Measurements from ENCODE around the gene TRPT1. TPM values are rescaled to one million over a fixed set of nuclear protein-coding genes. Genes with fewer than 3 reads are reported as not detected.

The TRPT1 gene
- total RNA-seq, 6 donors from 2014 or later, result 27.2 to 69.1 (median 35.2) TPM

- H3K4me1 ChIP-seq, result peaks cover 44 to 61% (median 49%) of the 10 kb centered on the region in 4 donors
Measured at GRCh38 chr11:64227405-64227956, 1.5 kb upstream of the TRPT1 start.

GRCh38 chr11:64226507-64227051 lies 593 bp upstream of the TRPT1 start:
- DNase-seq (peak; percentile 86 to 88), ATAC-seq (ENCODE audit: low FRiP score in 2 of 2) (peak; percentile 50 to 55)
- peaks cover 42 to 54% (median 44%) of the 10 kb centered on the region in 4 donors for H3K4me1 ChIP-seq
- H3K9me3 ChIP-seq, result no peaks in the 10 kb centered on the region
- H3K4me3 ChIP-seq, result peak overlapping the region; percentile 44 to 76 (median 67)
- peaks cover 0 to 16% (median 11%) of the 10 kb centered on the region in 4 donors for H3K36me3 ChIP-seq
- H3K27ac ChIP-seq, result peak overlapping the region; percentile 83 to 96 (median 92)
- 0% methylated on average over 2 of the region's 26 CpGs; no CpG with 5 or more reads in 1 of the 2 donors for WGBS, 2 donors
- no peaks in the 10 kb centered on the region for H3K27me3 ChIP-seq
- TF ChIP-seq EP300 (IDR thresholded peaks at IDR 0.05), result no peak
- peak in 1 of 2 donors; percentile 33 for TF ChIP-seq POLR2AphosphoS5 (IDR thresholded peaks at IDR 0.05)

More at GRCh38 chr11:64227405-64227956, 1.5 kb upstream of the TRPT1 start:
- no peak for ATAC-seq (ENCODE audit: low FRiP score in 2 of 2)
- Histone ChIP-seq H3K4me3 (peak overlapping the region in 3 of 4 donors; percentile 62 to 76 (median 72)), H3K27me3 (no peaks in the 10 kb centered on the region), H3K27ac (peak overlapping the region; percentile 83 to 96 (median 92)), H3K36me3 (peaks cover 0 to 14% (median 9%) of the 10 kb centered on the region in 4 donors), H3K9me3 (no peaks in the 10 kb centered on the region)
- TF ChIP-seq POLR2AphosphoS5 (IDR thresholded peaks at IDR 0.05) (no peak), CTCF (IDR thresholded peaks at IDR 0.05) (no peak), POLR2A (IDR thresholded peaks at IDR 0.05) (no peak), EP300 (IDR thresholded peaks at IDR 0.05) (no peak)
- peak in 1 of 2 donors; percentile 29 for DNase-seq
- WGBS, 2 donors, result 68 to 92% methylated on average over 3 of the region's 3 CpGs

- 67 to 81% methylated on average over 7 to 19 of the region's 22 CpGs for WGBS, 2 donors
- Histone ChIP-seq H3K27me3 (no peaks in the 10 kb centered on the region), H3K27ac (peak overlapping the region; percentile 83 to 96 (median 92)), H3K9me3 (no peaks in the 10 kb centered on the region), H3K4me1 (peaks cover 34 to 43% (median 36%) of the 10 kb centered on the region in 4 donors), H3K4me3 (peak overlapping the region in 3 of 4 donors; percentile 62 to 76 (median 72)), H3K36me3 (peaks cover 4 to 31% (median 24%) of the 10 kb centered on the region in 4 donors)
- DNase-seq, result peak in 1 of 2 donors; percentile 46
- ATAC-seq (ENCODE audit: low FRiP score in 2 of 2), result no peak
- TF ChIP-seq CTCF (IDR thresholded peaks at IDR 0.05) (no peak), POLR2A (IDR thresholded peaks at IDR 0.05) (no peak), POLR2AphosphoS5 (IDR thresholded peaks at IDR 0.05) (no peak), EP300 (IDR thresholded peaks at IDR 0.05) (no peak)
Measured at GRCh38 chr11:64224891-64225607, 937 bp downstream of the TRPT1 start.

DNA sequence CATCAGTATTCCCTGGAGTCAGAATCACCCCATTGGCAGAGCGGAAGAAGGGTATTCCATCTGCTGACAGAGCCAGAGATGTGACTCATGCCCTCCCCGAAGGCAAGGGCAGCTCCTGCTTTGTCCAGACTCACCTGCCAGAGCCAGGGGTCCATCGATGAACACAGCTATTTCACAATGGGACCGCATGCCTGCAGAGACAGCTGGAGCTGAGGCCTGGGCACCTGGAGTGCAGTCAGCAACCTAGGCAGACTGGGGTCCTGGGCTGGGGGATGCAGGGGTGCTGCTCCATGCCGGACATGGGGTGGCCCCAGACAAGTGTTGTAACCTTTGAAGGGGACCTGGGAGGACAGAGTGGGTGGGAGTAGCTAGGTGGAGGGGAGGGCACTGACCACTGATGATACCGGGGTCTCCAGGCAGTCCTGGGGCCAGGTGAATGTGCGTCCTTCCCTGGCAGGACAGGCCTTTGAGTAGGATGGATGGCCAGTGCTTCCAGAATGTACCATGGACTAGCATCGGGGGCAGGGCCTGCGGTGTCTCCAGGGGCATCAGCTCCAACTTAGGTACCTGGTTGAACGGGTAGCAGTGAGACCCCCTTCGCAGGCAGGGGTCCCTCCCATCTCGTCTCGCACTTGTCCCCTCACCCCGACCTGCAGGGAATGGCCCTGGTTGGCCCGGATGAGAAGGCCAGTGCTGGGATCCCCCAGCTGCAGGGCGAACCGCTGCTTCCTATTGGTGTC lies 1.7 kb downstream of the TRPT1 start:
- peaks cover 4 to 38% (median 31%) of the 10 kb centered on the region in 4 donors for H3K36me3 ChIP-seq
- H3K9me3 ChIP-seq, result no peaks in the 10 kb centered on the region
- no peak for ATAC-seq (ENCODE audit: low FRiP score in 2 of 2)
- peak in 1 of 2 donors; percentile 46 for DNase-seq
- TF ChIP-seq CTCF (IDR thresholded peaks at IDR 0.05) (no peak), POLR2AphosphoS5 (IDR thresholded peaks at IDR 0.05) (no peak), POLR2A (IDR thresholded peaks at IDR 0.05) (no peak), EP300 (IDR thresholded peaks at IDR 0.05) (no peak)
- peaks cover 26 to 36% (median 29%) of the 10 kb centered on the region in 4 donors for H3K4me1 ChIP-seq
- WGBS, 2 donors, result 89 to 91% methylated on average over 15 to 17 of the region's 17 CpGs
- no peaks in the 10 kb centered on the region for H3K27me3 ChIP-seq
- H3K27ac ChIP-seq, result peak overlapping the region in 1 of 4 donors; percentile 89
- H3K4me3 ChIP-seq, result no peak overlapping the region
